ENCODE results near the gene WNT2B. TPM values are rescaled to one million over a fixed set of nuclear protein-coding genes. Genes with fewer than 3 reads are reported as not detected.

The WNT2B gene
- total and polyA plus RNA-seq, 10 of the 15 experiments (the other 5 are each of a cell fraction or from before 2014, with no cell fraction given): 0.02 to 1.1 (median 0.14) TPM

- TF ChIP-seq MTA2 (IDR thresholded peaks at IDR 0.05; ENCODE audit: low read depth) (peak; percentile 91), POLR2AphosphoS2 (IDR thresholded peaks at IDR 0.05; ENCODE audit: low read depth, low read length) (no peak), EZH2 (IDR thresholded peaks at IDR 0.05; ENCODE audit: borderline replicate concordance, control insufficient read depth, low read depth, low read length) (no peak), USF1 (IDR thresholded peaks at IDR 0.05; ENCODE audit: borderline replicate concordance, extremely low read length, insufficient read depth, low read depth, low read length) (no peak), SMARCA5 (IDR thresholded peaks at IDR 0.05) (peak; percentile 81; the same call in 1 of the 2 replicates), GATAD2B (conservative IDR thresholded peaks at IDR 0.05; ENCODE audit: low read depth) (peak; percentile 97), LARP7 (IDR thresholded peaks at IDR 0.05) (0 out of 2 replicates have a peak, but pooled peaks have one; percentile 61), CEBPB (IDR thresholded peaks at IDR 0.05; ENCODE audit: borderline replicate concordance in 1 of 2, low read depth in 2 of 2, low read length in 2 of 2) (0 out of 4 replicates have a peak, but pooled peaks of 1 of the 2 experiments have one; percentile 21), ZZZ3 (IDR thresholded peaks at IDR 0.05; ENCODE audit: control insufficient read depth, insufficient read length, low read depth) (no peak), SRF (IDR thresholded peaks at IDR 0.05; ENCODE audit: low read depth in 2 of 2, low read length in 2 of 2) (0 out of 4 replicates have a peak, but pooled peaks of 1 of the 2 experiments have one; percentile 49), TAF1 (IDR thresholded peaks at IDR 0.05; ENCODE audit: borderline replicate concordance, low read depth, low read length) (no peak), EED (IDR thresholded peaks at IDR 0.05; ENCODE audit: low read depth) (peak; percentile 89), ZNF384 (IDR thresholded peaks at IDR 0.05; ENCODE audit: borderline replicate concordance, low read depth, low read length) (peak; percentile 95), ZBTB33 (IDR thresholded peaks at IDR 0.05) (no peak; the same call in 1 of the 2 replicates), NBN (IDR thresholded peaks at IDR 0.05) (peak; percentile 98), IKZF1 (conservative IDR thresholded peaks at IDR 0.05) (peak; percentile 90), IRF5 (IDR thresholded peaks at IDR 0.05; ENCODE audit: borderline replicate concordance) (no peak), SREBF1 (IDR thresholded peaks at IDR 0.05; ENCODE audit: low read length) (no peak), E2F8 (IDR thresholded peaks at IDR 0.05; ENCODE audit: low read depth, partially characterized antibody) (peak; percentile 44), NFYA (IDR thresholded peaks at IDR 0.05; ENCODE audit: borderline replicate concordance, low read depth, low read length) (no peak), EGR1 (IDR thresholded peaks at IDR 0.05; ENCODE audit: borderline replicate concordance in 1 of 2, low read depth in 2 of 2, low read length in 2 of 2) (no peak)
Observed at GRCh38 chr1:112466078-112466660, 42.6 kb upstream of the WNT2B start (continued).
